HG03571 (cell line): ENCODE data around the gene TRIM67.
"Not testable (repeated sequence)": the region's sequence is repeated elsewhere in the genome, so short reads cannot be mapped to it uniquely, and the experiment has no call there.

Experiments
- ATAC-seq: cut with Tn5 transposase; IDR thresholded peaks from one replicate; pipeline ENCODE4 v1.9.1; 2021; ENCODE audit not compliant: unreplicated experiment

The TRIM67 gene

DNA sequence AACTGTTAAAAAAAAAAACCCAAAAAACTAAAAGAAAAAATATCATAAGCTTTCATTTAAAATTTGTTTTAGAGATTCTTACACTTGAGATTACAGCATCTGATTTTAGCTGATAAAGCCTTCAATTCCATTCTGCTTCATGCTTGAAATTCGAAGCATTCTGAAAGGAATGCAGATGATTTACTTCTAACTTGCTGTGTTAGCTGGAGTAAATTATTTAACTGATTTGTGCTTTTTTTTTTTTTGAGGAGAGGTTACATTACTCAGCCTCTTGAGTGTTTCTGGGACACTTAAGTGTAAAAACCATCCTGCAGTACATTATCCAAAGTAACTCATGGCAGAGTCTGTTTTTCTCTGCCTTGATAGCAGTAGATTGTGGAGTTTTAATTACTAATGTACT lies 4.5 kb upstream of the TRIM67 start:
- no peak for ATAC-seq

DNA sequence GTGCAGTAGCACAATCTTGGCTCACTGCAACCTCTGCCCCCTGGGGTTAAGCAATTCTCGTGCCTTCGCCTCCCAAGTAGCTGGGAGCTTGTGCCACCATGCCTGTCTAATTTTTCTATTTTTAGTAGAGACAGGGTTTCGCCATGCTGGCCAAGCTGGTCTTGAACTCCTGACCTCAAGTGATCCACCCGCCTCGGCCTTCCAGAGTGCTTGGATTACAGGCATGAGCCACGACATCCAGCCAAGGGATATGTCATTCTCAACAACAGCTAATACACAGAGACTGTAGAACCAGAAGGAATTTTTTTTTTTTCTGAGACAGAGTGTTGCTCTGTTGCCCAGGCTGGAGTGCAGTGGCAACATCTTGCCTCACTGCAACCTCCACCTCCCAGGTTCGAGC lies 3.7 kb upstream of the TRIM67 start:
- not testable (repeated sequence) for ATAC-seq

DNA sequence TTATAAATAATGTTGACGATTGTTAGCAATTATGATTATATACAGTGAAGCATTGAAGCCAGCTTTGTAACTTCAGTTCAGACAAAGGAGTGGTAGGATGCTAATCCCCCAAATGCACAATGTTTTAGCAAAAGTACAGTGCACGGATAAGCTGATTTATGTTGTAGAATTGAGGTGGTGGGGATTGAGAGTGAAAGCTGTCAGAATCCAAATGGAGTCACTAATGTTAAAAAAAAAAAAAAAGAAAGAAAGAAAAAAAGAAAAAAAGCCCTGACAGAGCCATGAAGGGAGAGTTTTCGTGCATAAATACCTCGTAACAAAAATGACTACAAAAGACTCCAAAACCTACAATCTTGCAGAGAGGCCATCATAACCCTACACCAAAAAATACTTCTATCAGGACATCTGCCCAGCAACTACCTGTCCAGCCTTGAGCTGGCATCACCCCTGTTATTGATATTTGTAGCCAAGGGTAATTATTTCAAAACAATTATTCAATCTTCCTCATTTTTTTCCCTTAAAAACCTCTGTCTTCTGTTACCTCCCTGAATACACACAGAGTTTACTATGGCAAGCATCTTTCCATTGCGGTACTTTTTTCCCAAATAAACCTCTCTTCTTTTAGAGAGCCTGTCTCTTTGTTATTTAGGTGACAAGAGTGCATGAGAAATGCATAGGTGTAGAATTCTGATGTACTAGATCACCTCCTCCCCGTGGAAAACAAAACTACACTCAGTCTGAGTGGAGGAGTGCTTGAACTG lies 2.5 kb upstream of the TRIM67 start:
- ATAC-seq = no peak

DNA sequence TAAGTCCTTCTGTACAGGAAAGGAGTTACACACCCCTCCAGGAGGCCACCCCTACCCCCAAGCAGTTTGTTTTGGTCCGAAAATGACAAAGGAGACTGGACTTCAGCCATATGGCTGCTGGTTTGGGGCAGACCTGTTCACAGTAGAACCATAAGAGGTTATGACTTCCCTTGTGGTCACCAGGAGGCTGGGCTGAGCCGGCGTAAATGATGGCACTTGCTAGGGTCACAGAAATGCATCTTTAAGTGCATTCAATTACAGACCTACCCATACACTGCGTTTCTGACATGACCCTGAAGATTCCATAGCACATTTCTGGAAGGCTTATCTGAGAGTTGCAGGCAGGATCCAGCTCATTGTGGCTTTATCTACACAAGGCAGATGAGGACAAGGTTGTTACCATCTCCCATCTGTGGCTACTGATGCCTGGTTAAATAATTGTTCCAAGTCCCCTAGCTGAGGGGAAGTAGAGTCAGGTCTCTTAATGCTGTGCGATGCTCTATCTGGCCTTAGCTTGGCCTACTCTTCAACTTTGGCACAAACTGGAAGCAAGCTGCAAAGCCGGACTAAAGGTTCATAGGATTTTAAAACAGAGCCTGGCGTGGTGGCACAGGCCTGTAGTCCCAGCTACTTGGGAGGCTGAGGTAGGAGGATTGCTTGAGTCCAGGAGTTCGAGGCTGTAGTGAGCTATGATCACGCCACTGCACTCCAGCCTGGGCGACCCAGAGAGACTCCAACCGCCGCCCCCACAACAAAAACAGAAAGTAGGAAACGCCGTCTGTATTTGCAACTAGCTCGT lies 1.7 kb upstream of the TRIM67 start:
- no peak for ATAC-seq

DNA sequence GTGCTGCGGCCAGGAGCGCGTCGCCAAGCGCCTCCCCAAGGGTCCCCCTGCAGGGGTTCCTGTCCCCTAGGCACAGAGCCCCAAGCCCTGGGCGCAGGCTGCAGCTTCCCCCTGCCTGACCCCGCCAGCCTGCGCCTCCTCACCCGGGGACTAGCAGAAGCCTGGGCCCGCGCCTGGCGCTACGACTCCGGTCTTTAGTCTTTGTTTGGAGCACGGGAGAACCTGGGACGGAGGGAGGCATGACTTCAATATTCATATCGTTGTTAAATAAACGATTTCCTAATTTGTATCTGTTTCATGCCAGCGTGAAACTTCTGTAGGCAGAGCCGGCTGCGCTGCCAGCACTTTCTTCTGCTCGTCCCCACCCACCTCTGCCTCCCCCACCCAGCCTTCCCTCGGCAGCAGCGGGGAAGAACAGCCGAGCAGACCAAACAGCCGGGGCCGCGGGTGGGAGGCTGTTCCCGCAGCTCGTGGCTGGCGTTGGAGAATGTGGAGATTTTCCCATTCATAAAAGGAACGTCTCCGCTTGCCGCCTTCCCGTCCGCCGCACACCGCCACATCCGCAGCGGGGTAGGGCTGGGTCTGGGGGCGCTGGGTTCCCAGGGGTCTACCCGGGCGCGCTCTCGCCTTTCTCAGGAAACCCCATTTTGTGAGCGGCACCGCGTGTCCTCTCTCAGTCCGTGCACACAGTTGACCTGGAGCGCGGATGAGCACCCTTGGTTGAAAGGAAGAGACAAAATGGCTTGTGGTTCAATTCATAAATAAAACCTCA lies 777 bp upstream of the TRIM67 start:
- no peak for ATAC-seq

DNA sequence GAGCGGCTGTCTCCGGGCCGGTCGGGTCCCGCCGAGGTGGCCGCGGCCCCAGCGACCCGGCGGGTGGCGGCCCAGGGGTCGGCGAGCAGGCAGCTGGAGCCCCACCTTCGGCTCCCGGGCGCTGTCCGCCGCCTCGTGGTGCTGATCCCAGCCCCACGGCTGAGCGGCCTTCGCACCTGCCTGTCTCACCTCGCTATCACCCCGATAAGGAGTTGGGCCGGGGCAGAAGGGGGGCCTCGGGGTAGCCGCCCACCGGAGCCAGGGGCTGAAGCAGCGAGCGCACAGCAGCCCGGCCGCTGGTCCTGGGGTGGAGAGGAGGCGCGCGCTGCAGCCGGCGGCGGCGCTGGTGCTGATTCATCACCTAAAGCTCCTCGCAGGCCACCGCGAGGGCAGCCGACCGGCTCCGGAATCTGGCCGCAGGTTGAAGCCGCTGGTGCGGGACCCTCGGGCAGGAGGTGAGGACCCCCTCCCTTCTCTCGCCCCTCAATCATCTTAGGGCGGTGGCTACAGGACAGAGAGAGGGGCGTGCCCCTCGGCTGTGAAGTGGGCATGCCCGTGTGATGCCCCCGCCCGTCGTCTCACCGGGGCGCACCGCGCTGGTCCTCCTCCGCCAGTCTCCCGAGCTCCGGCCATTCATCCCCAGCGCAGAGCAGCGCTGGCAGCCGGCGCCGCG lies 575 bp downstream of the TRIM67 start:
- ATAC-seq = no peak

DNA sequence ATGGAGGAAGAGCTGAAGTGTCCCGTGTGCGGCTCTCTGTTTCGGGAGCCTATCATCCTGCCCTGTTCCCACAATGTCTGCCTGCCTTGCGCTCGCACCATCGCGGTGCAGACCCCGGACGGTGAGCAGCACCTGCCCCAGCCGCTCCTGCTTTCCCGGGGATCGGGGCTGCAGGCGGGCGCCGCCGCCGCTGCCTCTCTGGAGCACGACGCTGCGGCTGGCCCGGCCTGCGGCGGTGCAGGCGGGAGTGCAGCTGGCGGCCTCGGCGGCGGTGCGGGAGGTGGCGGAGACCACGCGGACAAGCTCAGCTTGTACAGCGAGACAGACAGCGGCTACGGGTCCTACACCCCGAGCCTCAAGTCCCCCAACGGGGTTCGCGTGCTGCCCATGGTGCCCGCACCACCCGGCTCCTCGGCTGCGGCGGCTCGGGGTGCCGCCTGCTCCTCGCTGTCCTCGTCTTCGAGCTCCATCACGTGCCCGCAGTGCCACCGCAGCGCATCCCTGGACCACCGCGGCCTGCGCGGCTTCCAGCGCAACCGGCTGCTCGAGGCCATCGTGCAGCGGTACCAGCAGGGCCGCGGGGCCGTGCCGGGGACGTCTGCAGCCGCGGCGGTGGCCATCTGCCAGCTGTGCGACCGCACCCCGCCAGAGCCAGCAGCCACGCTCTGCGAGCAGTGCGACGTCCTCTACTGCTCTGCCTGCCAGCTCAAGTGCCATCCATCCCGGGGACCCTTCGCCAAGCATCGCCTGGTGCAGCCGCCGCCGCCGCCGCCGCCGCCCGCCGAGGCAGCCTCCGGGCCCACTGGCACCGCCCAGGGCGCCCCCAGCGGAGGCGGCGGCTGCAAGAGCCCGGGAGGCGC lies 1.3 kb downstream of the TRIM67 start:
- ATAC-seq = no peak

DNA sequence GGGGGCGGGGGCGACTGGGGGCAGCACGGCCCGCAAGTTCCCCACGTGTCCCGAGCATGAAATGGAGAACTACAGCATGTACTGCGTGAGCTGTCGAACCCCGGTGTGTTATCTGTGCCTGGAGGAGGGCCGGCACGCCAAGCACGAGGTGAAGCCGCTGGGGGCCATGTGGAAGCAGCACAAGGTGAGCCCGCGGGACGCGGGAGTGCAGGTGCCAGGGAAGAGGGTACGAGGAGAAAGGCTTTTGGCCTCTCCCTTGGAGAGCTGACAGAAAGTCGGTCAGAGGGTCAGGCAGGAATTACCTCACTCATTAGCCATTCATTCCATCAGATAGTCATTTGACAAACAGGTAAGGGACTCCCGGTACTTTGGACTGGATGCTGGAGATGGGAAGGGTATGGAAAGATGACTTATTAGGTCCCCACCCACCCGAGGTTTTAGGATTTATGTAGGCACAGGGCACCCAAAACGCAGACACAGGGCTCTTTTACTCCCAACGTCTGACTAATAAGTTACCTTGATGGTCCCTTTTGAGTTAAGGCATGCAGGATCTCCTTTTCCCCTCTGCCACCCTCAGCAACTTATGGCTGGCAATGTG lies 2.1 kb downstream of the TRIM67 start:
- no peak for ATAC-seq

DNA sequence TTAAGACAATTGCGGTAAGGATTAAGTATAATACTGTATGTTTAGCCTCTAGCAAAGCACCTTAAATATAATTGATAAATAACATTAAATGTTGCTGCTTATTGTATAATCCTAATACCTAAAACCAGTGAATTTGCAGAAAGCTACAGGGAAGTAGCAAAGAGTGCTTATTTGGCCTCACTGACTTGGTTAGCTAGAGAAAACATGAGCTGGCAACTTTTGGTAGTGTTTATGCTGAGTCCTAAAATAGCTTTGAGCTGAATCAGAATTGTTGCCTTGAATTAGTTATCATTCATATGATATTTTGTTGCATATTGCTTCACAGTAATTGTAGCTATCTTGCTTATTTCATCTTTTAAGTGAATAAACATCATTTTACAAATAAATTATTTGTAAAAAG lies 3.5 kb downstream of the TRIM67 start:
- ATAC-seq = no peak

DNA sequence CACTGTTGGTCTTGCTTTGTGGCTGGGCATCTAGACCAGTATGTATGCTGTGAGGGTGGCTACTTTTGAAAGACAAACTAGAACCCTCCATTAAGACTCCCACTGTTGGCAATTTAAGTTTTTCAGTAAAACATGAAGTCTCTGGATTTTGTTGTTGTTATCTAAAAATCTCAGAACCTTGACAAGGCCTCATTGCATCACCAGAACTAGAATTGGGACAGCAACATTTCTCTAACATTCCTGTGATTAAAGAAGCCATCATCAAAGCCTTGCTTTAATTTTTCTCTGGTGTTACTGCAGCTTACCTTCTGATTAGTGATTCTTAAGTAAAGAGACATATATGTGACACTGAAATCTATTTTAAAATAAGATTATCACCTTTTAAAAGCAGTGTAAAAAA lies 4.5 kb downstream of the TRIM67 start:
- ATAC-seq = no peak

DNA sequence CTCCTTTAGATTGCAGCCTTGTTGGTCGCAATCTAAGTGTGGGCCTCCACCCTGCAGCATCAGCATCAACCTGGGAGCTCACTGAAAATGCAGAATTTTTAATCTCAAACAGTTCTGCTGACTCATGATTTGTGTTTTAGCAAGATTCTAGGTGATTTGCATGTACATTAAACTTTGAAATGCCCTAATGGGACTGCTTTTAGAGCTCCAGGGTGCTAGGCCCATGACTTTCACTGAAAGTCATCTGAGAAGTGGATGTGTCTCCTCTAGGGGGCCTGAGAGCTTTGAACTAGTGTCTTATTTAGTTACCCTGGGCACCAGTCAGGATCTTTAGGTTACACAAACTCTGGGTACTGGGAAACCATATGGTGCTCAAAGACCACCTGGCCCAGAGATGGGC lies 9.0 kb downstream of the TRIM67 start:
- ATAC-seq = no peak

DNA sequence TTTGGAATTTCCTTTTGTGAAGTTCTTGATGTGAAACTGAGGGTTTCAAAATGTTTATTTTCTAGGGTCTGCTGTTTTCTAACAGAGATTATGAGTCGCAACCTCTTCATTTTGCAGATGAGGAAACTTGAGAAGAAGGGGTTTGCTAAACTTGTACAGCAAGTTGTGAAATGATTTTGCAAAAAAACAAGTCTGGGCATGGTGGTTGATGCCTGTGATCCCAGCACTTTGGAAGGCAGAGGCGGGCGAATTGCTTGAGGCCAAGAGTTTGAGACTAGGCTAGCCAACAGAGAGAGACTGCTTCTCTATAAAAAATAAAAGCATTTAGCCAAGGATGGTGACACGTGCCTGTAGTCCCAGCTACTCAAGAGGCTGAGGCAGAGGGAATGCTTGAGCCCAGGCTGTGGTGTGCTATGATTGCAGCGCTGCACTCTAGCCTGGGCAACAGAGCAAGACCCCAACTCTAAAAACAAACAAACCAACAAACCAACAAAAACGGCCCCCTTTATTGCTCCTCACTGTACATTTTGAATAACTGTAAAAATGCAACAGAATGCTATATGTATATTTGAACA lies 9.9 kb downstream of the TRIM67 start:
- ATAC-seq = no peak

DNA sequence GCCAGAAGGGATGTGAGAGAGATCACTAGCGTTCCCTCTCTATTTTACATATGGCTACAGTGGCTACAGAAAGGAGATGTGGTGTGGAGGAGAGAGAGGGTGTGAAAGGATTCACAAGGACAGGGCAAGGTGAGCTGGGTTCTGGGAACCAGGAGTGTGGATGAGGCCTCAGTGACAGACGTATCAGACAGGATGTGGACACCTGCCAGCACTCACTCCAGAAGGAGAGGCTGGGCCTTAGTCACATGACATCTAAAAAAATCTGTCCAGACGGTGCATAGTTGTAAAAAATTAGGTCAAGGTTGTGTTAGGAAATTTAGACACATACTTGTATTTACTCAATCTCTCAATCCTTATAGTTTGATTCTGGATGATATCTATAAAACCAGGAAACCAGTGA lies 10.6 kb downstream of the TRIM67 start:
- ATAC-seq = no peak

DNA sequence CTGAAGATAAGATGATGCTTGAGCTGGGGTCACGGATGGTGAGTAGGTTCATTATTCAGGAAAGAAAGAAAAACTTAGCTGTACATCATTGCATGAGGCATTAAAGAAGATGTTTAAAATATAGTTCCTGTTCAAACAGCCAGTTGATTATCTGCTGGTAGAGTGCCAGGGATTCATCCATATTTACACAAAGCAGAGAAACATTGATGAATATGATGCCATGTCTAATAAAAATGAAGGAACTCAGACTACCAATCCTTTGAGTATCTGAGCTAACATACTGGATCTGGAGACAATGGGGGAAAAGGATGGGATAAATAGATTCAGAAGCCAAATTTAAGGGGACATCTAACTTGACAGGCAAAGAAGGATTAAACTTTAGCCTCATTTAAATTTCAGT lies 14.6 kb downstream of the TRIM67 start:
- ATAC-seq = no peak

DNA sequence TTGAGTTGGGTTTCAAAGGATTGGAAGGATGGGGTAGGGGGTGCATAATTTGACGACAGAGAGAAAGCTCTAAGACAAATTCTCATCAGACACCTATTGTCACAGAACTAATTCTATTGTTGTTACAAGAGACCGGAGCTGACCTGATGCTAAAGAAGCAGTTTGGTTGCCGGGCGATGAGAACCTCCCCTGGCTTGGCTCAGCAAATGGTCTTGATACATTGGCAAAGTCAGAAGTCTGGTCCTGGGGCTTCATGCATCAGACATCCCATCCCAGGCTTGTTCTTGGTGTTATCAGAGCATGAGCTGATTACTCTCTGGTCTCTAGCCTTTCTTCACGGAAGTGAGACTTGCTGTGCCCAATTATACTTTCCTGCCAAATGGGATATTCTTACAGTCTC lies 15.4 kb downstream of the TRIM67 start:
- ATAC-seq = no peak

DNA sequence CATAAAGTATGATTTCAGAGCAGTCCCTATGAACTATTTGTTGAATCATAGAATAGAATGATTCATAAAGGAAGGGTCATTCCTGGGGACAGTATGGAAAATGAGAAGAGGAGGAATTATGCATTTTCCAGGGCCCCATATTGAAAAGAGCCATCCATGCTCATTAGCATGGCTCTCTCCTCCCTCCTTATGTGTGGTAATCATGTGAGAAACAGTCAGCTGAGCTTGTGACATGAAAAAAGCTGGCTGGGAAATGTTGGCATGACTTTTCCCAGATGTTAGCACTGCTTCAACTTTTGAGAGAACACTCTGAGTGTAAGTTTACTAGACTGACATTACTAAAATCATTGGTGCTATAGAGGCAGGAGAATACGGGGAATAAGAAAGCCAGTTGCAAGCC lies 16.1 kb downstream of the TRIM67 start:
- ATAC-seq = no peak

DNA sequence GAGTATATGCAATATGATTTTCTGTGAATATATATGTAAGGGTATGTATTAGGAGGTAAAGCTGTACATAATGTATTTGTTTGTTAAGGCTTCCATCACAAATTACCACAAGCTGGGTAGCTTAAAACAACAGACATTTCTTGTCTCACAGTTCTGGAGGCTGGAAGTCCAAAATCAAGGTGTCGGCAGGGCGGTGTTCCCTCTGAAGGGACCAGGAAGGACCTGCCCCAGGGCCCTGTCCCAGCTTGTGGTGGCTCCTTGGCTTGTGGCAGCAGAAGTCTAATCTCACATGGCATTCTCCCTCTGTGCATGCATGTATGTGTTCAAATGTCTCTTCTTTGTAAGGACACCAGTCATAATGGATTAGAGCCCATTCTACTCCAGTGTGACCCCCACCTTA lies 17.1 kb downstream of the TRIM67 start:
- no peak for ATAC-seq

DNA sequence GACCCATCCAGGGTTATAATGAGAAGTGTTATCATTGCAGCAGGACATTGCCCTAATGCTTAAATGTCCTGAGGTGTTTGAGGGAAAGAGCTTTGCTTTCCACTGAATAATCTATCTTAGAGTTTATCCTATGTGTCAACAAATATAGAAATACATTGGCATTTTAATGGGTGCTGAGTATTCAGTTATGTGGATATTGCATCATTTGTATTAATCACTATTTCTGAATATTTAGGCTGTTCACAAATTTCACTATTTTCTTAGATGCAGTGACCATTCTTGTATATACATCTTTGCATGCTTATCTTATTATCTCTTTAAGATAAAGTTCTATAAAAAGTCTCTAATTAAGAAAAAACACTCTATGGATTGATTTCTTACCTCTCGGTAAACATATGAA lies 18.2 kb downstream of the TRIM67 start:
- ATAC-seq = no peak

DNA sequence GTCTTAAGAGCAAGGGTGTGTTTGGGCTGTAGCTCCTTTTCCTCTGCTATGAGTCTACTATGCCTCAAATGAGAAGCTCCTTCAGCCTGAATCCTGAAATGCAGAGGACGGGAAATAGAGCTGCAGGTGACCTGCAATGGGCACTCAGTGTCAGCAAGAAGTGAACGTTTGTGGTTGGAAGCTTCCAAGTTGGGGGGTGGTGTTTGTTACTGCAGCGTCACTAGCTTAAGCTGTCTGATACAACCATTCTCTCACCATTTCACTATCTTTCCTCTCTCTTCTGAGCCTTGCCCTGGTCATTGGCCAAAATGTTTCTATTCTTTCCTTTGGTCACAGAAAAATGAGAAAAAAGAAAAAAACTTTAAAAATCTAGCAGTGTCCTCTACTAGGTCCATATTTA lies 19.4 kb downstream of the TRIM67 start:
- no peak for ATAC-seq

DNA sequence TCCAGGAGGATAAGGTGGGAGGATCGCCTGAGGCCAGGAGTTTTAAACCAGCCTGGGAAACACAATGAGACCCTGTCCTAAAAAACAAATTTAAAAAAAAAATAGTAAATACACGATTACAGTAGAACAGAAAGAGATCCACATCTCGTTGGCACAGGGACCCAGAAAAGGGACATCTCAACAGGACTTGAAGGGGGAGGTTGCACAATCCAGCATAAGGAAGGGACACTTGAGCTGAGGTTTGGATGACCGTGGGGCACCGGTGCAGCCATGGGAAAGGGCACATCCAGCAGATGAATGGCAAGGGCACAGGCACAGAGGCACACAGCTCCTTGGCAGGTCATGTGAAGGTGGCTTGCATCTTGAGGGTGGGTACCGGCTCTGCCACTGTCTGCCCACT lies 20.5 kb downstream of the TRIM67 start:
- no peak for ATAC-seq
